ENCODE results near the gene POU2F3.

Gene POU2F3

GRCh38 chr11:120210626-120211521 lies 29.1 kb upstream of the POU2F3 start, which contains the start of gene OAF:
Gene OAF, plus strand, starts transcription at chr11:120211032. Its CDS starts 248 bp downstream, at chr11:120211280.
- DNase-seq, result peak; percentile 37 to 68

DNA sequence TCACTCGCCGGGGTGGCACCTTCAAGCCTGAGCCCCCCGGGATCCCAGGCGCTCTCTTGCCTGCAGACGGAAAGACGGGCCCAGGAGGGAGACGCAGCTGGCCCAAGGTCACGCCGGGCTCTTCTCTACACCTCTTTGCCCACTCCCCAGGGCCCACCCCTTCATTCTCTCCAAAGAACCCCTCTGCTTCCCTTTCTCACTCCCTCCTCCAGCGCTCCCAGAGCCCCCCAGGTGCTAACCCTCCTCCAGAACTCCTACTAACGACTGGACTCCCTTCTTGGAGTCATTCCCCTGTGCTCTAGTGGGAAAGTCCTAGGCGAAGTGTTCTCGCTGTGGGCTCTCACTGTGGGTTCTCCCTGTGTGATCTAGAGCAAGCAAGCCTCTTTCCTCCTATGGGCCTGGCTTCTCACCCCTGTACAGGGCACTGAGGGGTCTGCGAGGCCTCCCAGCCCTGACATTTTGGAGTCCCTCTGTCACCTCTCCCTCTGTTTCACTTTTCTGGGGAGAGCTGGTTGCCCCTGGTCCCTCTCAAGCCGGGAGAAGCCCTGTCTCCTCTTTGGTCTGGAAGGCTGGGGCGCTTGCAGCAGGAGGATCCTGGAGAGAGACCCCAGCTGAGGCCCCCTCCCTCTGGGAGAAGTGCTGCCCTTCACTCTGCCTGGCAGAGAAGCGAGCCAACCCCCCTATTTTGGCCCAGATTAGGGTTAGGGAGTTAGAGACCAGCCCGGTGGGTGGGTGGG lies 28.2 kb upstream of the POU2F3 start:
- no peak for DNase-seq

DNA sequence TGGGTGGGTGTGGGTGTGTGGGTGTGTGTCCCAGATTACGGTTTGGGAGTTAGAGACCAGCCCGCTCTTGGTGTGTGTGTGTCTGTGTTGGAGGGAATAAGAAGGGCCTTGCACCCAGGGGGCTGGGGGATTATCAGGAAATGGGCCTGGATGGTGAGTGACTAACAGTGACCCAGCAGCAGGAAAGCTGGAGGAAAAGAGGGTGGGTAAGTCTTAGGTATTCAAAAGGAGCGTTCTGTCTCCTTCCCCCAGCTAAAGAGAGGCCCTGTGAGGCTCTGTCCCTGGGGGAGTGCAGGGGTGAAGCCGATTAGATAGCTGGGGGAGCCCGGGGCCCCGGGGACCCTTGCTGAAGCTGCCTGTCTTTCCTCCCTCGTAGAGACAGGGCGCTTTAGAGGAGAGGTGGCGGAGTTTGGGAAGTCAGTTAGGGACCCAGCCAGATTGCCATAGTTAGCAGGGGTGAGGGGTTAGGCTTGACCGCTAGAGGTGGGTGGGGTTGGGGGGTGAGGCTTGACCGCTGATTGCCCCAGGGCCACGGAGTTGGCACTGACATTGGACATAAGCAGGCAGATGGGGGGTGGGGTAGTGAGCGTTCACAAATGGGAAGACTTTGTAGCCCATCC lies 27.6 kb upstream of the POU2F3 start:
- DNase-seq, result no peak

DNA sequence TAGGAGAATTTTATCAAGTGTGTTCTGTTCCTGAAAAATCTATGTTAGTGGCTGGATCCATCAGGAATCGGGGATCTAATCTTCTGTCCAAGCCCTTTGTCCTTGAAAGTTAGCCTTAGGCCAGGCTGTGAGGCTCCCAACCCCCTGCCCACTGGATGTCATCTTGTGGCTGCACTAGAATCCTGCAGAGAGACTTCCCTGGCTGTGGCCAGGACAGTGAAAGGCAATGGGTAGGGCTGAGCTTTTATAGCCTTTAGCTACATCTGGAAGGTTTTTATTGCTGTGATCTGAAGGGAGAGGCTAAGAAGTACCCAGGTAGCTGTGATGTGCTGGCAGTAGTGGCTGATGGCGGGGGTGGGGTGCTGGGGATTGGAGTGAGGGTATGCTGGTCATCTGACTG lies 27.0 kb upstream of the POU2F3 start:
- no peak for DNase-seq

DNA sequence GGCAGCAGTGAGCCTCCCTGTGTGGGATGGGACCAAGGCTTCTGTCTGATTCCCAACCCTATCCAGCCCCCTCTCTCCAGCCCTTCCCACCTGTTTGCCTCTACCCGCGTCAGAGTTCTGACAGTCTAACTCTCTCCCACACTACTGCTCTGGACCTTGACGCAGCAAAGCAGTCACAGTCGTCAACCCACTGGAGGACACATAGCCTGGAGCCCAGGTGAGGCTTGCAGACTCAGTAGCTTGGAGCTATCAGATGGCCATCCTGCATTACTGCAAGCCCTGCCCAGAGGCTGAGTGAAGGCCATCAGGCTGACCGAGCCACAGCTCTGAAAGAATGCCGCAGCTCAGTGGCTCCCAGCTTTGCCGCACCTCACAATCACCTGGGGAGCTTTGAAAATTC lies 25.4 kb upstream of the POU2F3 start:
- no peak for DNase-seq

DNA sequence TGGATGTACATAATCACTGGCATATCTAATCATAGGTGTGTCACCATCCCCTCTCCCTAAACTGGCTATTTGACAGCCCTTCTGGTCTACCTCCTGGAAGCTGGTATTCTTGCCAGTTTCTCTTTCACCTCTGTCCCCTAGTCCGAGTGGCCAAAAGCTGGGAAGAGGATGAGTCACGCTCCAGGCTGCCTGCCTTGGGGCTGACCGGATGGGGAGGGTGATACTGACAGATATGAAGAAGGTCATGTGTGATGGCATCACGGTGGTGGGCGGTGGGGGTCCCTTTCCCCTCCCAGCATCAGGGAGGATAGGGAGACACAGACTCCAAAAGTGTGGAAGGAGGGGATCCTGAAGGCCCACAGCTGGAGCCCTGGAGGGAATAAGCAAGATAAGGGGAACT lies 24.3 kb upstream of the POU2F3 start:
- DNase-seq, result no peak

DNA sequence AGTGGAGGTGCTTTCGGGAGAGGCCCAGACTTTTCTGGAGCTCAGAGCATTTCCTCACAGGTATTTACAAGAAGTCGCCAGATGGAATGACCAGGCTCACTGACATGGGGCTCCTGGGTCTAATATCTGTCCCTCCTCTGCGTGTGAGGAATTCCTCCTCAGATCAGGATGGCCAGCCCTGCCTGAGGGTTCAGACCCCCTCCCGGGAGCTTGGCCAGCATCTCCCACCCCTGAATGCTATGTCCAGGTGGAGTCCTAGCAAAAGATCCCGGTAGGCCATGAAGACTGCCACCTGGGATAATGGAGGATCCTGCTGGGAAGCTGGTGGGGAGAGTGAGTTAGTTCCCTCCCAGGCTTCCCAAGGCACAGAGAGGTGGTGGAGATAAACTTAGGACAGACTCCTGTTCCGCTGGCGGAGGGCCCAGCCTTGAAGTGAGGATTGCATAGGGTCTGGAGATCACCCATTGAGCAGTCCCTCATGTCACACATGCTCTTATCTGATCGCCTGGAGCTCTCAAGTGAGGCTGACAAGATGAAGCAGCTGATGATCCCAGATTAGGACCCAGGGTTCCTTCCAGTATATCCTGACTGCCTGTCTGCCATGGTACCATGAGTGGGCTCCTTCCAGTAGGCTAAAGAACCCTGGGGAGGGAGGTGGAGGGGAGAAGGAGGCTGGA lies 23.4 kb upstream of the POU2F3 start:
- no peak for DNase-seq

DNA sequence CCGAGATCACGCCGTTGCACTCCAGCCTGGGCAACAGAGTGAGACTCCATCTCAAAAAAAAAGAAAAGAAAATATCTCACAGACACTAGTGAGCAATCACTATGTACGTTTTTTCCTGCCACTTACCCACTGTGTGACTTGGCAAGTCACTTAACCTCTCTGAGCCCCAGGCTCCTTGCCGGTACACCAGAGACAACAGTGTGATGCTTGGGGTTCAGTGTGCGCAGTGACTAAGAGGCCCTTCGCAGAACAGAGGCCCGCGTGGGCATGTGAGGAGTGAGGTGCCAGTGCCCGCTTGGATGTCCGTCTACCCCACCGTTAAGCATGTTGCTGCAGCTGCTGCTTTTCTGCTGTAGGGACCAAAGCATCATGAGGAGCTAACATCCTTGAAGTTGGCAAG lies 22.4 kb upstream of the POU2F3 start:
- DNase-seq, result no peak

DNA sequence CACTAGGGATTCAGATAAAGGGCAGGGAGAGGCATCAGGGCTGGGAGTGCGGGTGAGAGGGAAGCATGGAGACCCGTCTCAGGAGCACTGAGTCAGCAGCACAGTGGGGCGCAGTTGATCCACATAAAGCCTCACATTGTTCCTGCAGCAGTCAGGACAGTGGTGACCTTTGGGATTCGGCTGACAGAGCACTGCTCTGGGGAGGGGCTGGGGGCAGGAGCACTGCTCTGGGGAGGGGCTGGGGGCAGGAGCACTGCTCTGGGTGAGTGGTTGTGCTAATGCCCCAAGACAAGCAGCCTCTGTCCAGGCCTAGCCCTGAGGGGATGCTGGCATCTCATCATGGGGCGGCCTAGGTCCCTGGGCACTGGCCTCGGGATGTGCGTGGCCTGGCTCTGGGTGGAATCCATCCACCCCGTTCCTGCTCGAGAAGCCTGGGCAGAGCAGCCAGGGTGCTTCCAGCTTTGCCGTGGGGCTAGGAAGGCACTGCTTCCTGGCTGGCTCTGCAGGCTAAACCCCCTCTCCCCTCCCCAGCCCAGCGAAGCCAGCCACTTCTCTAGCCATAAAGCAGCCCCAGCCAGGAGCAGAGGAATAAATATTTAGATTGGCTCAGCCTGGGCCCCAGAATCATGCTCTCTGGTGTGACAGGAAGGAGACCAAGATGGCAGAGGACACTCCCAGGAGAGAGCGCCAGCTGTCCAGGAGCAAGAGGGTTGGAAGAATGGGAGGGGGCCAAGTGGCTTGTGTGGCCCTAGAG lies 21.8 kb upstream of the POU2F3 start:
- DNase-seq, result peak; percentile 19 to 56

DNA sequence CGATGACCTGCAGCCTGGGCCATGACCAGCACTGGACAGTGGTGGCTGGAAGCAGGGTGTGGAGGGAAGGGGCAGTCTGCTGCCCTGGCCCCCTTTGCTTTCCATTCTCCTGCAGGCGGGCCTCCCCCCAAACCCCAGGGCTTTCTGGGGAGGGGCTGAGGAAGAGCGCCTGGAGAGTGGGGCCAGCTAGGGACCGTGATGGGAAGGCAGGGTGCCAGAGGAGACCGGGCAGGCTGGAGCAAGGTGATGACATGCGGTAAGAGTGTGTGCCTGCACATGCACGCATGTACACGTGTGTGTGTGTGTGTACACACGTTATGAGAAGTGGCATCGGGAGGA lies 21.3 kb upstream of the POU2F3 start:
- no peak for DNase-seq

DNA sequence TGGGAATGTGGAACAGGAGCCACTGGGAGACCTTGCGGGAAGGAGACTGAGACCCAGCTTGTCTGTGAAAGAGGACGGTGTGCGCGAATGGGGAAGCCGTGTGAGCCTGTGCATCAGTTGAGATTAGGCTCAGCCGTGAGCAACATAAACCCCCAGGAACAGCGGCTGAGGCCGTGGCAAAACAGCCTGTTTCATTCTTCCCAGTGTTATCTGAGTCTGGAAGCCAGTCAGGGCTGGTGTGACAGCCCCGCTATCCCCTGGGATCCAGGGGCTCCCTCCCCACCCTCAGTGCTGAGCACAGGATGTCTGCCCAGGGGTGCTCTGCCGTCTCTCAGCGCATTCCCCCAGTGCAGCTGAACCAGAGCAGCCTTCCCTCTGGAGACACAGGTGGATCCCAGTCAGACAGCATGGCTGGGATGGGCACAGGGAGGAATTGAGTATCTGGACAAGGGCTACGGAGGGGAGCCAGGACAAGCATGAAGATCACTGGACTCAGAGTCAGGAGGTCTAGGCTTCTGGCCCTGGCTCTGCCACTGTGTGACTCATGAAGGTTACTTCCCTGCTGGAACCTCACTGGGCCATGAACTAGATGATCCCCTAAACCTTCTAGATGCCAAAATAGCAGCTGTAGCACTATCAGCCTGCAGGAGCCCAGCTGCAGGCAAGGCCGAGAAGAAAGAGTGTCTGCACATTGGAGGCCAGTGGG lies 20.6 kb upstream of the POU2F3 start:
- no peak for DNase-seq

- DNase-seq, result no peak
Observed at GRCh38 chr11:120219938-120220746, 19.8 kb upstream of the POU2F3 start.

DNA sequence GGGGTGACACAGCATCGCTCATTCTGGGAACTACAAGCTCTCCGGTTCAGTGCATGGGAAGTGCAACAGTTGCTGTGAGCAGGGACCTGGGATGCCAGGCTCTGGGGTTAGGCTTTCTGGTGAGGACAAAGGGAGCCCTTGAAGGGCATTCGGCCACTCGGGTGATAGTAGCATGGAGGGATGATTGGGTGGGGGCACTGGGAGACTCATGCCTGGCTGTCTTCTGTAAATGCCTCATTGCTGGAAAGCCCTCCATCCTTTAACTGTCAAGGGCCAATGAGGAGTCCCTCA lies 19.2 kb upstream of the POU2F3 start:
- no peak for DNase-seq

- DNase-seq, result no peak
Observed at GRCh38 chr11:120221115-120221752, 18.7 kb upstream of the POU2F3 start.

- DNase-seq, result no peak
Observed at GRCh38 chr11:120222916-120223315, 17.0 kb upstream of the POU2F3 start.

- DNase-seq, result no peak
Observed at GRCh38 chr11:120223793-120224192, 16.1 kb upstream of the POU2F3 start.

- DNase-seq, result no peak
Observed at GRCh38 chr11:120224361-120224760, 15.6 kb upstream of the POU2F3 start.

GRCh38 chr11:120224972-120225909 lies 14.7 kb upstream of the POU2F3 start:
- no peak for DNase-seq

DNA sequence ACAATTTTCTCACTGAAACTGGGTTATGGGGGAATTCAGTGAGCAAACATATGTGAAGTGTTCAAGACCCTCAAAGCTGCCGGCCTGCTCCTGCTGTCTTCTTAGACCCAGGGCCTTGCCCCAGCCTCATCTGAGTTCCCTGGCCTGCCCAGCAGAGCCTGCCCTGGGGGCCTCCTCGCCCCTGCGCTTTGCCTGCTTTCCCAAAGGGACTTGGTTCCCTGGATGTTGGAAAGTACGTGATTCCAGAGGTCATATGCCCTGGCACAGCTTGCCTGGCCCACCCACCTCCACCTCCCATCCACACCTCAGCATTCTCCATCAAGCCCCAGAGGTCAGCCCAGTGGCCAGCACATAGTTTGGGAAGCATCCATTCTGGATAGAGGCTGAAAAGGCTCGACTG lies 13.7 kb upstream of the POU2F3 start:
- DNase-seq, result no peak
